Activated naive CD4-positive, alpha-beta T cell treated with anti-CD3 and anti-CD28 coated beads, Interleukin-2, amount 50 U/mL, for 72 hours (primary cell): Measurements from ENCODE around the gene SLC4A1AP. TPM values are rescaled to one million over a fixed set of nuclear protein-coding genes. Genes with fewer than 3 reads are reported as not detected.
A peak's percentile ranks its signal among the peaks of the same experiment; 100 is the strongest.

Source experiments
- ATAC-seq, 2 donors: fragments of 150-1000 bp; cut with Tn5 transposase; 2 replicates each; pipeline ENCODE4 v1.10.0; 2021; ENCODE audit warnings: mild to moderate bottlenecking in 2 of 2, moderate library complexity in 2 of 2
- DNase-seq, 2 donors: peaks; one replicate each; pipeline ENCODE4 v3.0.0; 2021 to 2022; ENCODE audit warnings: low spot score in 2 of 2
- H3K27ac Mint-ChIP-seq, 2 donors: one replicate each; pipeline ENCODE4 v1.8.0; 2022; ENCODE audit warnings: mild to moderate bottlenecking in 2 of 2, mixed read lengths in 2 of 2
- H3K36me3 Mint-ChIP-seq, 2 donors: one replicate each; pipeline ENCODE4 v1.8.0; 2022; ENCODE audit warnings: mixed read lengths in 2 of 2
- H3K9me3 Mint-ChIP-seq, 2 donors: one replicate each; pipeline ENCODE4 v1.8.0; 2022; ENCODE audit warnings: mixed read lengths in 2 of 2
- total RNA-seq, 2 donors: library from RNA; stranded (reverse); gene quantifications; one replicate each; pipeline ENCODE4 v1.2.3, GENCODE V29; 2022

Gene SLC4A1AP
- total RNA-seq, 2 donors from 2014 or later, result 23.9 to 28.1 TPM

DNA sequence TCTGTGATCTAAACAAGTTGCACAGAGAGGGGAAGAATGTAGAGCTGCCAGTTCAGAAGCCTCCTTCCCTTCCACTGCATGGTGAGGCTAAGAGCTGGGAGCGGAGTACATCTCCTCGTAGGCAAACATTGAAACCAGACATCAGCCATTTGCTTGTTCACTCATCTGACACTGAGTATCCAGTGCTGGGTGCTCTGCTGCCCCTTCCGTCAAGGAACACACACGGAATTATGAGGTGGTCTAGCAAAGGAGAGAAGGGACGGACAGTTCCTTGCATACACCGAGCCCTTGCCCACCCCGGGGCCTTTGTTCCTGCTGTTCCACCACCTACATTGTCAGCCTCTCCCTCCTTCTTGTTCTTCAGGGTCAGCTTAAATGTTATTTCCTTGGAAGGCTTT is 44.6 kb downstream of the SLC4A1AP start:
- no peaks in the 10 kb centered on the region for H3K36me3 Mint-ChIP-seq
- DNase-seq (no peak), ATAC-seq (no peak)
- no peaks in the 10 kb centered on the region for H3K9me3 Mint-ChIP-seq
- H3K27ac Mint-ChIP-seq, result no peak overlapping the region

DNA sequence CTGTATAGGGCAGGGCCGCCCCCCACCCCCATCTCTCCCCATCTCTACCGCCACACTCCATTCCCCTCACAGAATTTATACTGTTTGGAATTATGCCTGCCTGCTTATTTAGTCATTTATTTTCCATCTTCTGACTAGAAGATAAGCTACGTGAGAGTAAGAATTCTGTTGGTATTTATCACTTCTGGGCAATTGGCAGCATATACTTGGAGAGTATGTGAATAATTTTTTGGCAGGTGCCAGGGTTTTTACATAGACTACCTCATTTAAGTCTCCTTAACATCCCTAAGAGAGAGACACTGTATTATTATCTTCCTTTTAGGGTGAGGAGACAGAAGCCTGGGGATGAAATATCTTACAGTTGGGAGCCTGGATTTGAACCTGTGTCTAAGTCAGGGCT is 45.0 kb downstream of the SLC4A1AP start:
- DNase-seq, result no peak
- no peaks in the 10 kb centered on the region for H3K36me3 Mint-ChIP-seq
- H3K27ac Mint-ChIP-seq, result no peak overlapping the region
- no peaks in the 10 kb centered on the region for H3K9me3 Mint-ChIP-seq
- no peak for ATAC-seq

DNA sequence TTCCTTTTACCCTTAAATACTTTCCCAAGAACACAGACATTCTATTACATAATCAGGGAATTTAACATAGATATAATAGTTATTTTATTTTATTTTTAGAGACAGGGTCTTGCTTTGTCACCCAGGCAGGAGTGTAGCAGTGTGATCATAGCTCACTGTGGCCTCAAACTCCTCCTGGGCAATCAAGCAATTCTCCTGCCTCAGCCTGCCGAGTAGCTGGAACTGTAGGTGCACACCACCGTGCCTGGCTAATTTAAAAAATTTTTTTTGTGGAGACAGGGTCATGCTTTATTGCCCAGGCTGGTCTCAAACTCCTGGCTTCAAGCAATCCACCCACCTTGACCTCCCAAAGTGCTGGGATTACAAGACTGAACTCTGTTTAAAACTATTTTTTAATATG is 45.6 kb downstream of the SLC4A1AP start:
- ATAC-seq (no peak), DNase-seq (no peak)
- no peaks in the 10 kb centered on the region for H3K36me3 Mint-ChIP-seq
- no peak overlapping the region for H3K27ac Mint-ChIP-seq
- no peaks in the 10 kb centered on the region for H3K9me3 Mint-ChIP-seq

DNA sequence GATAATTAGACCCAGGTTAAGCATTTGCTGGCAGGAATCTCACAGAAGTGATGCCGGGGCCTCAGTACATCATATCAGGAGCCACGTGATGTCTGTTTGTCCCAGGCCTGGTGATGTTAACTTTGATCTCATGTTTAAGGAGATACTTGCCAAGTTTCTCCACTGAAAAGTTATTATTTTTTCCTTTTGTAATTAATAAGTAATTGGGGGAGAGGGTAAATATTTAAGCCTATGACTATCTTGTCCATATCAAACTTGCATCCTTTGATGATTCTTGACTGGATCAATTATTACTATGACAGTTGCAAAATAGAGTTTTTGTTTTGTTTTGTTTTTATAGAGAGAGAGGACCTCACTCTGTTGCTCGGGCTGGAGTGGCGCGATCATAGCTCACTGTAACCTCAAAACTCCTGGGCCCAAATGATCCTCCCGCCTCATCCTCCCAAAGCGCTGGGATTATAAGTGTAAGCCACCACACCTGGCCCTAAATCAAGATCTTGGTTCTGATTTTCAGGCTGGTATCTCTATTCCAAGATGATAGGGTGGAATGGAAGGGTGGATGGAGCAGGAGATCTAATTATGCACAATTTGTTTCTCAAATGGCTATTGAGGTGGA is 46.4 kb downstream of the SLC4A1AP start:
- Mint-ChIP-seq H3K36me3 (no peaks in the 10 kb centered on the region), H3K9me3 (no peaks in the 10 kb centered on the region), H3K27ac (no peak overlapping the region)
- ATAC-seq, result no peak
- DNase-seq, result no peak

DNA sequence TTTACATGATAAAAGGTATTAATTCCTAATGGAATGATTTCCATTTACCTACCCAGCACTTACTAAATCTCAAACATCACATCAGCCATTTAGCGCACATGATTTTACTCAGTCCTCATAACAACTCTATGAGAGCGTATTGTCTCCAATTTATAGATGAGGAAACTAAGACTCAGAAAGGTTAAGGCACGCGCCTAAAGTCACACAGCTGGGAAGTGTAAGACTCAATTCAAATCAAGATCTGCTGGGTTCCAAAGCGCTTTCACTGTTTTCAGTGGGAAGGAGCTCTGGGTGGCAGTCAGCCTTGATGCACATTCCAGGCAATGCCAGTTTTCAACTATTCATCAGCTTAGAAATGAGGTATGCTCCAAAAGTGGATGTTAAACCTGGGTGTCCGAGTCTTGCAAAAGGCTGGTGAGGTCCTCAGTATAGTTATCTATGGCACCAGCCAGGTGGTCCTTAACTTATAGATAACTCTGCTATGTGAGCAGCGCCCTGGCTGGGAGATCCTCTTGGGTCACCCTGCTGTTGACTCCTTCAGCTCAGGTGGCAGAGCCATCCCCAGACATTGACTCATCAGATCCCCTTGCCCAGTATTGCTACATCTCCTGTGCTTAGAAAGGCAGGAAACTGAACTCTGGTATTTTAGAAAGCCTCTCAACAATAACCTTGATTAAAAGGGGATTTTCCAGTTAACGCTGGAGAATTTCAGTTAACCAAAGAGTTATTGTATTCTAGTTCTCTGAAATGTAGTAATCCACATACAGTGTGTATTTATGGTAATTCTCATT is 47.1 kb downstream of the SLC4A1AP start:
- Mint-ChIP-seq H3K9me3 (no peaks in the 10 kb centered on the region), H3K36me3 (no peaks in the 10 kb centered on the region), H3K27ac (no peak overlapping the region)
- ATAC-seq (peak; percentile 60 to 66), DNase-seq (no peak)

DNA sequence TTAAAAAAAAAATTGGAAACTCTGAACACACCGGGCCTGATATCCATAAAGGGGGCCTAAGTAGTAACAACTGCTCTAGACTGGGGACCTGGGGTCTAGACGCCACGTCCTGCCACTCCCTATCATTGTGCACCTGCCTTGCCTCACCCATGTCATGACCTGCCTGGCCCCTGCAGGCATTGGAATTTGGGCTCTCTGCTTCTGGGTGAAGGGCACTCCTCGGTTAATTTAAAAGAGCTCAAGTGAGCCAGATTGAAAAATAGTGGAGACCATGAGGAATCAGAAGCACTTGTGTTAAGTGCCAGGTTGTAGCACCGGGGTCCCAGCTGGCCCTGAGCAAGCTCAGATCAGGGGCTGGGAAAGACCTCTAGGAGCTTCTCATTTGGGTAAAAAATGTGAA is 48.1 kb downstream of the SLC4A1AP start:
- DNase-seq (no peak), ATAC-seq (no peak)
- H3K9me3 Mint-ChIP-seq, result no peaks in the 10 kb centered on the region
- H3K36me3 Mint-ChIP-seq, result no peaks in the 10 kb centered on the region
- no peak overlapping the region for H3K27ac Mint-ChIP-seq

DNA sequence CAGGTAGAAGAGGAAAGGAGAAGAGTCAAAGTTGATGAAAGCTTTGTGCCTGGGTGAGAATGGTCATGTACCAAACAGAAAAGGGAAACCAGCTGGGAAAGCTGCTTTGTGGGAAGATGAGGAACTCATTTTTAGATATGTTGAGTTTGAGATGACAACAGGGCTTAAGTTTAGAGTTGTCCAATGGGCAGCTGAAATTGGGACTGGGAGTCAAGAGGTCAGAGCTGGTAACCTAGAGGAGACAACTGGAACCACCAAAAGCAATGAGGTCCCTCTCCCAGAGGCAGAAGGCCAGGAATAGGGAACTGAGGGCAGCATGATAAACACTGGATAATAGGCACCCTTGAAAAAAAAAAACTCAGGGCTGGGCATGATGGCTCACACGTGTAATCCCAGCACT is 48.8 kb downstream of the SLC4A1AP start:
- Mint-ChIP-seq H3K9me3 (no peaks in the 10 kb centered on the region), H3K27ac (no peak overlapping the region), H3K36me3 (no peaks in the 10 kb centered on the region)
- no peak for DNase-seq
- no peak for ATAC-seq

DNA sequence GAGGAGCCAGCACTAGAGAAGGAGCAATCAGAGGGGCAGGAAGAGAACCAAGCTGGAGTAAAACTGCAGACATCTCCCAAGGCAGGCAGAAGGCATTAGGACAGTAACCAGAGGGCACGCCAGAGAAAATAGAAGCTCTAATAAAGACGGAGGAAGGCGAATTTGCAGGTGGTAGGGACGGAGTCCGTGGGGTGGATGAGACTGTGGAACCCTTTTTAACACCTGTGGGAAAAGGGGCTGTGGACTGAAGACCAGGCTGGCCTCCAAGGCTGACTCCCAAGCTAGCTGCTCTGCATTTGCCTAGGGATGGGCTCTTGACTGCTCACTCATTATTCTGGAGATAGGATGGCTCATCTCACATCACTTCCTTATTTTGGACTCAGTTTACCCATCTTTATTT is 49.5 kb downstream of the SLC4A1AP start:
- Mint-ChIP-seq H3K36me3 (no peaks in the 10 kb centered on the region), H3K9me3 (no peaks in the 10 kb centered on the region), H3K27ac (no peak overlapping the region)
- no peak for DNase-seq
- no peak for ATAC-seq

DNA sequence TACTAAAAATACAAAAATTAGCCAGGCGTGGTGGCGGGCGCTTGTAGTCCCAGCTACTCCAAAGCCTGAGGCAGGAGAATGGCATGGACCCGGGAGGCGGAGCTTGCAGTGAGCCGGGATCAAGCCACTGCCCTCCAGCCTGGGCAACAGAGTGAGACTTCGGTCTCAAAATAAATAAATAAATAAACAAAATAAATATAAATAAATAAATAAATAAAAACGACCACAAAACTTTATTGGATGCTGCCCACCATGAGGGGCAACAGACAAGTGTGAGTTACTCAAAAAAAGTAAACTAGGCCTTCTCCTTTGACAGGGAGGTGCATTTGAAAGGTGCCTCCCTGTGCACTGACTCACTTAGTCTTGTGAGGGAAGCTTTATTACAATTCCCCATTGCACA is 50.4 kb downstream of the SLC4A1AP start:
- ATAC-seq, result no peak
- H3K27ac Mint-ChIP-seq, result no peak overlapping the region
- DNase-seq, result no peak
- no peaks in the 10 kb centered on the region for H3K9me3 Mint-ChIP-seq
- H3K36me3 Mint-ChIP-seq, result no peaks in the 10 kb centered on the region

DNA sequence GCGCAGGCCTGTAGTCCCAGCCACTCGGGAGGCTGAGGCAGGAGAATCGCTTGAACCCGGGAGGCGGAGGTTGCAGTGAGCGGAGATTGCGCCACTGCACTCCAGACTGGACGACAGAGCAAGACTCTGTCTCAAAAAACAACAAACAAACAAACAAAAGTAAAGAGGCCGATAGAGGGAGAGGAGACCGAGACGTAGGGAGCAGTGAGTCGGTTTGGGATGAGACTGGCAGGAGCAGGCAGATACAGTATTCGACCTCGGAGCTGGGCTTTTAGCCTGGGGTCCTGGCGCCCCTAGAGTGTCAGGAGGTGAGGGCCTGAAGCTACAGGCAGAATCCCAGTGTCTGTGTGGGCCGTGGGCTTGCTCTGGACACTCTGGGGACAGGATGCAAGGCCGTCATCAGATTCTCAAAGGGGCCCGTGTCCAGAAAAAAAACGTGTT is 51.2 kb downstream of the SLC4A1AP start:
- no peak for DNase-seq
- Mint-ChIP-seq H3K27ac (peak overlapping the region in 1 of 2 donors; percentile 82), H3K36me3 (no peaks in the 10 kb centered on the region), H3K9me3 (no peaks in the 10 kb centered on the region)
- ATAC-seq, result no peak

DNA sequence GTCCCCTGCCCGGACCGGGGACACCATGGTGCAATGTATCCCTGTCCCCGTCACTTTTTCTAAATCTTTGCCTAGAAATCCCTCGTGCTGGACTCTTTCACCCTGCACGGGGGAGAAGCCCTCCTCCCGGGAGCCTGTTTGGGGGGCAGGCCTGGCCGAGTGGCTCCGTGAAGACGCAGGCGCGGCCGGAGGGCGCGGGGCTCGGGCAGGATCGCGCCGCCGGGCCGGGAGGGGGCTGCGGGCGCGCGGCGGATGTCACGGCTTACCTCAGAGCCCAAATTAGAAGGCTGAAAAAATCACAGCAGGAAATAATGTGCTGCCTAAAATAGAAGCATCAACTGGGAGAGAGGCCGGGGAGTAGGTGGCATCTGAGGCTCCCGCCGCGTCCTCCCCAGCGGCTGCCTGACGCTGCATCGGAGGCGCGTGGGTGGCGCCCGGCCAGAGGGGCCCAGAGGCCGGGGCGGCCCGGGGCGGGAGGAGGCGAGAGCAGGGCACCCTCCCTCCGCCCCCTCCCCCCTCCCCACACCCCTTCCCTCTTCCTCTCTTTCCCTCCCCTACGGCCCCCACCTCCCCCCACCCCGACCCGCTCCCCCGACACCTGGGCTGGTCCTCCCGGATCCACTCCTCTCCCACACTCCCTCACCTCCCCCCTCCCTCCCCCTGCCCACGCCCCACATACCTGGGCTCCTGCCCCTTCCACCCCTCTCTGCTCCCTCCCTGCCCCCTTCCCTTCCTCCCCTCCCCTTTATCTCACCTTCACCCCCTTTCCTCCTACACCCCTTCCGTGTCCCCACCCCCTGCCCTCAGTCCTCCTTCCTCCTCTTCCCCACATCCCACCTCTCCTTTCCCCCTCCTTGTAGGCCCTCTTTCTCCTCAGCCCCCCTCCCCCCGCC is 51.9 kb downstream of the SLC4A1AP start:
- no peaks in the 10 kb centered on the region for H3K36me3 Mint-ChIP-seq
- H3K27ac Mint-ChIP-seq, result no peak overlapping the region
- peak; percentile 28 to 66 for DNase-seq
- no peaks in the 10 kb centered on the region for H3K9me3 Mint-ChIP-seq
- peak; percentile 25 to 49 for ATAC-seq

DNA sequence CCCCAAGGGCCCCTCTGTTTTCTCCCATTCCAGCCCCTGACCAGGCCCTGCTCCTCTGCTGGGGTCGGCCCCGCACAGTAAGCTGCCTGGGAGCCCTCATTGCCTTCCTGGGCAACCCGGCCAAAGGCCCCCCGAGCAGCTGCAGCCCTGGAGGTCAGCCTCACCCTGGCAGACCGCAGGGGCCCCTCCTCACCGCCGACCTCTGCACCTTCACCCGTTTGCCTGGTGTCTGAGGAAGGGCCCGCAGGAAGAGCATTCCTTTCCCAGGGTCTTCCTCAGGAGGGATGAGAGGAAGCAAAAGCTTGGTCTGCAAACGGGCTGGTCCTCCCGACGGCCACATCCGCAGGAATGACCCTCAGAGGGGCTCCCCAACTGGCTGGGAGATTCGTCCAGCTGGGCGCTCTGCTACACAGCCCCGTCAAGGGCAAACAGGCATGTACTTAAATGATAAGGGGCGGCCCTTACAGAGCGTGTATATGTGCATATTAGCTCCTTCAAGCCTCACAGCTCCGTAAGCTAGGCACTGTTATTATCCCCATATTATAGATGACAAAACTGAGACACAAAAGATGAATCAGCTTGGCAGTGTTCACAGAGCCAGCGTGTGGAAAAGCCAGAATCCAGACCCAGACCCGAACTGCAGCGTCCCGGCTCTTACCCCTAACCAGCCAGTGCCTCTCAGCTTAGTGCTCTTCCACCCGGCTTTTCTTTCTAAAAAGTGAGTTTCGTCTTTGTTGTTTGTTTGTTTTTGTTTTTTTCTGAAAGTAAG is 52.8 kb downstream of the SLC4A1AP start:
- no peak for DNase-seq
- H3K9me3 Mint-ChIP-seq, result no peaks in the 10 kb centered on the region
- no peak overlapping the region for H3K27ac Mint-ChIP-seq
- no peaks in the 10 kb centered on the region for H3K36me3 Mint-ChIP-seq
- ATAC-seq, result no peak

DNA sequence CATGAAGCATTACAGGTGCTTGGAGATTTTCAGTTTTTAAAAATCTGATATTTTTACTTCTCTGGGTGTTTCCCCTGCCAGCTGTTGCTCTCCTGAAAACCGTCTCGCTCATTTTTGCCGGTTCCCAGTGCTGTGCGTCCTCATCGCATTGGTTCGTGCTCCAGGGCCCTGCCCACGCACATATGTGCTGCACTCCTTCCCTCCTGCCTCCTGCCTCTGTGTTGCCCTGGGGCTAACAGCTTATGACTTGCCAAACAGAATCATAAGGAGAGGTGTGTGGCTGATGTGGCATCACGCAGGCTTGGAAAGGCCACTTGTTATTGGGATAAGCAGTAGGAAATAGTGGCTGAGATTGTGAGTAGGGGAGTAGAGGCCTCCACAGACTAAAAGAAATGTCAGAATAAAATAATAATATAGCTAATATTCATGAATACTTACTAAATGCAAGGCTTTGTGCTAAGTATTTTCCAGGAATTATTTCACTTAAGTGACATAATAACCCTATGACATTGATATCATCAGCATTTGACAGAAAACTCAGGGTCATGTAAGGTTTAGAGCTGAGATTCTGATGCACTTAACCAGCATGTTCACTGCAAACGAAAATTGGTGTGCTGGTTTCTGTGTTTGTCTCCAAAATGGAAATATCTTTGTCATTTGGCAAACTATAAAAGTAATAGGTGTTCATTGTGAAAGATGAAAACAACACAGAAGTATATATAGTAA is 53.5 kb downstream of the SLC4A1AP start:
- no peak overlapping the region for H3K27ac Mint-ChIP-seq
- DNase-seq (no peak), ATAC-seq (peak; percentile 7 to 32)
- no peaks in the 10 kb centered on the region for H3K36me3 Mint-ChIP-seq
- no peaks in the 10 kb centered on the region for H3K9me3 Mint-ChIP-seq

DNA sequence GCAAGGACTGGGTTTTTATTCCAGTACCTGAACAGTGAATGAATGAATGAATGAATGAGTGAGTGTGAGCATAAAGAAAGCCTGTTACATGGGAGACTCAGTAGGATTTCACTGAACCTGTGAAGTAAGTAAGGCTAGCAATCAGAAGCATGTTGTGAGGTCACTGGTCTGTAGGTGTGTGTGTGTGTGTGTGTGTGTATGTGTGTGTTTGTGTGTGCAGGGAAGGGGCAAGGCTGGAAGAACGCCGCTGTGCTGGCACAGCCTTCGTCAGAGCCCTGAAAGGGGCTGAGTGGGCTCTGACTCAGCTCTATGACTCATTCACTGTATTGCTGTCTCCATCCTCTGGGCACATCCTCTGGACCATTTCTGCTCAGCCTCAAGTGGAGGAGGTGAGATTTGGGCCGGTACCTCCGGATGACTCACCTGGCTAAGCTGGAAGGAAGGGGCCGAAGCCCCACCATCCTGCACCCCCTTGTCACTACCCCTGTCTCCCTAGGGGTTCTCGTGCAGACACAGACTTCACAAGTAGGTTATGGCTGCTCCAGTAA is 56.4 kb downstream of the SLC4A1AP start:
- Mint-ChIP-seq H3K27ac (peak overlapping the region; percentile 18 to 80), H3K36me3 (no peaks in the 10 kb centered on the region), H3K9me3 (no peaks in the 10 kb centered on the region)
- DNase-seq, result peak; percentile 65
- ATAC-seq, result peak; percentile 89 to 95

DNA sequence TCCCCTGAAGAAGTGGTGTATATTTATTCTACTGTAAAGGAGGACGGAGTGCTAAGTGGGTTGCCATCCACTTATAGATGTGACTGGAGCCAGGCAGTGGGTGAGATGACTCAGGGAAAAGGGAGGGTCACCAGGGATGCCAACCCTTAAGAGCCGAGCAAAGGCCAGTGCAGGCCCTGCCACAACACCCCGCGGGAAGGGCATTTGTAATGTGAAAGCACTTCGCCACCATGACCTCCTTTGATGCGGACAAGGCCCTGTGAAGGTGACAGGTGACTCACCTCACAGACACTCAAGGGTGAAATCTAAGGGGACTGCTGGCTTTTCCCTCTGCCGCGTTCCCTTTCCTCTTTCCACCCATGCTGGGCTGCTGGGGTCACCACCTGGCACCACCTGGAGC is 57.6 kb downstream of the SLC4A1AP start:
- H3K9me3 Mint-ChIP-seq, result no peaks in the 10 kb centered on the region
- H3K27ac Mint-ChIP-seq, result peak overlapping the region in 1 of 2 donors; percentile 18
- peak in 1 of 2 donors; percentile 72 for DNase-seq
- no peaks in the 10 kb centered on the region for H3K36me3 Mint-ChIP-seq
- peak in 1 of 2 donors; percentile 73 for ATAC-seq
